ENCODE data around the gene RIC8A. TPM values are rescaled to one million over a fixed set of nuclear protein-coding genes. Genes with fewer than 3 reads are reported as not detected.
A peak's percentile ranks its signal among the peaks of the same experiment; 100 is the strongest.

Gene RIC8A
- total RNA-seq, 1 experiment from 2014 or later = 84.1 TPM

DNA sequence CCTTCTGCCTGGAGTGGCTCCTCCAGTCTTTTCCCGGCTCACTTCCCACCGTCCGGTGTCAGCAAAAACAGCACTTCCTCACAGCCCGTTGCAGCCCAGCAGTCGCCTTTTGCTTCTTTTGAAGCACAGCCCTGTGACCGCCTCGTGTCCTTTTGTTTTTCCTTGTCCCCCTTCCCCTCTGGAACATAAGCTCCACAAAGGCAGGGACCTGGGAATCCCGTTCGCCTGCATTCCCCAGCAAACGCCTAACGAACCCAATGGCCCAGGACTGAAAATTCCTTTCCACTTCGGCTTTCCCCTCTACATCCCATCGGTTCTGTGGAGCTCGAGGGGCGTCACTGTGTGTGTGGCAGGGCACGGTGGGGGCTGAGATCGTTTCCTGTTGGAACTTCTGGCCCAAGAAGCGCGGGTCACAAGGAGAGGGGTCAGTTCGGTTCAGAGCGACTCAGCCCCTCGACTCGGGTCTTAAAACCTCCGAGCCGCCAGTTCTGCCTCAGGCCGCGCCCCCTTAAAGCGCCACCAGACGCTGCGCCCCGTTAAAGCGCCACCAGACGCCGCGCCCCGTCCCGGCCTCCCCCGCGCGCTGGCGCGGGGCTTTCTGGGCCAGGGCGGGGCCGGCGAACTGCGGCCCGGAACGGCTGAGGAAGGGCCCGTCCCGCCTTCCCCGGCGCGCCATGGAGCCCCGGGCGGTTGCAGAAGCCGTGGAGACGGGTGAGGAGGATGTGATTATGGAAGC, 841 bp downstream of the RIC8A start:
- Mint-ChIP-seq H3K36me3 (ENCODE audit: insufficient read depth, unreplicated experiment) (peaks cover 65% of the 10 kb centered on the region), H3K4me3 (ENCODE audit: low read depth, unreplicated experiment) (peak overlapping the region; percentile 96), H3K27me3 (ENCODE audit: unreplicated experiment) (no peaks in the 10 kb centered on the region), H3K9me3 (ENCODE audit: low read depth, unreplicated experiment) (no peaks in the 10 kb centered on the region), H3K27ac (ENCODE audit: unreplicated experiment) (peak overlapping the region; percentile 92), H3K4me1 (ENCODE audit: low read depth, unreplicated experiment) (no peaks in the 10 kb centered on the region)
- peak; percentile 83 for DNase-seq
- TF ChIP-seq, protein P1, sequence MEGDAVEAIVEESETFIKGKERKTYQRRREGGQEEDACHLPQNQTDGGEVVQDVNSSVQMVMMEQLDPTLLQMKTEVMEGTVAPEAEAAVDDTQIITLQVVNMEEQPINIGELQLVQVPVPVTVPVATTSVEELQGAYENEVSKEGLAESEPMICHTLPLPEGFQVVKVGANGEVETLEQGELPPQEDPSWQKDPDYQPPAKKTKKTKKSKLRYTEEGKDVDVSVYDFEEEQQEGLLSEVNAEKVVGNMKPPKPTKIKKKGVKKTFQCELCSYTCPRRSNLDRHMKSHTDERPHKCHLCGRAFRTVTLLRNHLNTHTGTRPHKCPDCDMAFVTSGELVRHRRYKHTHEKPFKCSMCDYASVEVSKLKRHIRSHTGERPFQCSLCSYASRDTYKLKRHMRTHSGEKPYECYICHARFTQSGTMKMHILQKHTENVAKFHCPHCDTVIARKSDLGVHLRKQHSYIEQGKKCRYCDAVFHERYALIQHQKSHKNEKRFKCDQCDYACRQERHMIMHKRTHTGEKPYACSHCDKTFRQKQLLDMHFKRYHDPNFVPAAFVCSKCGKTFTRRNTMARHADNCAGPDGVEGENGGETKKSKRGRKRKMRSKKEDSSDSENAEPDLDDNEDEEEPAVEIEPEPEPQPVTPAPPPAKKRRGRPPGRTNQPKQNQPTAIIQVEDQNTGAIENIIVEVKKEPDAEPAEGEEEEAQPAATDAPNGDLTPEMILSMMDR (IDR thresholded peaks at IDR 0.05; ENCODE audit: unreplicated experiment) = no peak
- CTCF ChIA-PET = no interaction called here
- no TSS peak for BruUV-seq (replicated peaks)
- intact Hi-C loops (cut with micrococcal nuclease; ENCODE audit: unreplicated experiment) = loop anchor here (10.0 kb wide), 1 partner anchor 306 kb away; no protein-coding TSS in a partner anchor

DNA sequence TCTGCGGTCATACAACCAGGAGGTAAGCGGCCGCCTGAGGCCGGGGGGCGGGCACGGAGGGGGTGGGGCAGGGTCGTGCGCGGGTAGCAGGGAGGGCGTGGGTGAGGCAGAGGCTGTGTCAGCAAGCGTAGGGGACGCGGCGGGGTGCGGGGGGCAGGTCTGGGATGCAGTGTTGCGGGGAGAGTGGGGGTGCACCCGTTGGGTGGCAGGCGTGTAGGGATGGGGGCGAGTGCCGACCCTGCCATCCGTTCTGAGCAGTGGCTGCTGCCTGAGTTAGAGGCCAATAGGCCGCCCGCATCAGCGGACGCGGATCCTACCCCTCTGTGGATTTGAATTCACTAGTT, 1.4 kb downstream of the RIC8A start:
- Mint-ChIP-seq H3K27ac (ENCODE audit: unreplicated experiment) (peak overlapping the region; percentile 92), H3K36me3 (ENCODE audit: insufficient read depth, unreplicated experiment) (peaks cover 67% of the 10 kb centered on the region), H3K4me3 (ENCODE audit: low read depth, unreplicated experiment) (peak overlapping the region; percentile 96), H3K9me3 (ENCODE audit: low read depth, unreplicated experiment) (no peaks in the 10 kb centered on the region), H3K4me1 (ENCODE audit: low read depth, unreplicated experiment) (no peaks in the 10 kb centered on the region), H3K27me3 (ENCODE audit: unreplicated experiment) (no peaks in the 10 kb centered on the region)
- TF ChIP-seq, protein P1 (IDR thresholded peaks at IDR 0.05; ENCODE audit: unreplicated experiment) = no peak
- no peak for DNase-seq
- intact Hi-C loops (cut with micrococcal nuclease; ENCODE audit: unreplicated experiment) = loop anchor here (10.0 kb wide), 1 partner anchor 306 kb away; no protein-coding TSS in a partner anchor
- CTCF ChIA-PET = no interaction called here
- BruUV-seq (replicated peaks) = no TSS peak

DNA sequence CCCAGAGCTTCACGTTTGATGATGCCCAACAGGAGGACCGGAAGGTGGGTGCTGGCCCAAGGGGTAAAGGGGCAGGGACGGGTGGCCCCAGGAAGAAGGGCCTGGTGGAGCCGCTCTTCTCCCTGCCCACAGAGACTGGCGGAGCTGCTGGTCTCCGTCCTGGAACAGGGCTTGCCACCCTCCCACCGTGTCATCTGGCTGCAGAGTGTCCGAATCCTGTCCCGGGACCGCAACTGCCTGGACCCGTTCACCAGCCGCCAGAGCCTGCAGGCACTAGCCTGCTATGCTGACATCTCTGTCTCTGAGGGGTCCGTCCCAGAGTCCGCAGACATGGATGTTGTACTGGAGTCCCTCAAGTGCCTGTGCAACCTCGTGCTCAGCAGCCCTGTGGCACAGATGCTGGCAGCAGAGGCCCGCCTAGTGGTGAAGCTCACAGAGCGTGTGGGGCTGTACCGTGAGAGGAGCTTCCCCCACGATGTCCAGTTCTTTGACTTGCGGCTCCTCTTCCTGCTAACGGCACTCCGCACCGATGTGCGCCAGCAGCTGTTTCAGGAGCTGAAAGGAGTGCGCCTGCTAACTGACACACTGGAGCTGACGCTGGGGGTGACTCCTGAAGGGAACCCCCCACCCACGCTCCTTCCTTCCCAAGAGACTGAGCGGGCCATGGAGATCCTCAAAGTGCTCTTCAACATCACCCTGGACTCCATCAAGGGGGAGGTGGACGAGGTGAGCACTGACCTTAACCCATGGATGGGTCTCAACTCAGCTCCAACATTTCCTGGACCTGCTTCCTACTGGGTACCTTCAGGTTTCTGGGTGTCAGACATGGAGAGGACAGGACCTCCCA, 2.0 kb downstream of the RIC8A start:
- Mint-ChIP-seq H3K36me3 (ENCODE audit: insufficient read depth, unreplicated experiment) (peaks cover 73% of the 10 kb centered on the region), H3K4me1 (ENCODE audit: low read depth, unreplicated experiment) (no peaks in the 10 kb centered on the region), H3K27me3 (ENCODE audit: unreplicated experiment) (no peaks in the 10 kb centered on the region), H3K4me3 (ENCODE audit: low read depth, unreplicated experiment) (peak overlapping the region; percentile 96), H3K27ac (ENCODE audit: unreplicated experiment) (peak overlapping the region; percentile 92), H3K9me3 (ENCODE audit: low read depth, unreplicated experiment) (no peaks in the 10 kb centered on the region)
- intact Hi-C loops (cut with micrococcal nuclease; ENCODE audit: unreplicated experiment) = loop anchor here (10.0 kb wide), 1 partner anchor 305 kb away; no protein-coding TSS in a partner anchor
- TF ChIP-seq, protein P1 (IDR thresholded peaks at IDR 0.05; ENCODE audit: unreplicated experiment) = no peak
- no peak for DNase-seq
- CTCF ChIA-PET = no interaction called here
- BruUV-seq (replicated peaks) = no TSS peak

DNA sequence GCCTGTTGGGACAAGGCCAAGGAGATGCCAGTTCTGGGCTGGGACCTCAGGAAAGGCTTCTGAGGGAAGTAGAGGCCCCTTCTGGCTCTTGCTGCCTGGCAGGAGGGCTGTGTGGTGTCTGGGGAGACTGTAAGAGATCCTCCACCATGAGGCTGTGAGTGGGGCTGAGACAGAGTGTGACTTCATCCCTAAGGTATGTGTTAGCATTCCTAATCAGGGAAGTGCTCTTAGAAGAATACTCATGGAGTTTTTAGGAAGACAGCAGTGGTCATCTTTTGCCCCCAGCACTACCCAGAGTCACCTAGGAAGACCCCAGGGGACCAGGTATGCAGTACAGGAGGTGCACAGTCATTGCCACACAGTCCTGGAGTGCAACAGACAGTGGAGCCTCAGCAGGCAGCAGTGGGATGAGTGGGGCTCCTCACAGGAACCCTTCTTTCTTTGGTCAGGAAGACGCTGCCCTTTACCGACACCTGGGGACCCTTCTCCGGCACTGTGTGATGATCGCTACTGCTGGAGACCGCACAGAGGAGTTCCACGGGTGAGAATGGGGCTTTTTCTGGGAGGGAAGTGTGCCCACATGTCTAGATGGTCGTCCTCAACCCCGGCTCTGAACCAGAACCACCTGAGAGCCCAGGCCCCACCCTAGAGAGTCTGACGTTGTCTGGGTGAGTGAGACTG, 2.8 kb downstream of the RIC8A start:
- H3K9me3 Mint-ChIP-seq (ENCODE audit: low read depth, unreplicated experiment) = no peaks in the 10 kb centered on the region
- intact Hi-C loops (cut with micrococcal nuclease; ENCODE audit: unreplicated experiment) = no loop called here
- no peak for DNase-seq

More for the DNA sequence above, 2.8 kb downstream of the RIC8A start:
- no peak overlapping the region for H3K27ac Mint-ChIP-seq (ENCODE audit: unreplicated experiment)
- no TSS peak for BruUV-seq (replicated peaks)
- TF ChIP-seq, protein P1 (IDR thresholded peaks at IDR 0.05; ENCODE audit: unreplicated experiment) = no peak
- CTCF ChIA-PET = no interaction called here
- H3K27me3 Mint-ChIP-seq (ENCODE audit: unreplicated experiment) = no peaks in the 10 kb centered on the region
- no peaks in the 10 kb centered on the region for H3K4me1 Mint-ChIP-seq (ENCODE audit: low read depth, unreplicated experiment)
- H3K36me3 Mint-ChIP-seq (ENCODE audit: insufficient read depth, unreplicated experiment) = peaks cover 77% of the 10 kb centered on the region
- H3K4me3 Mint-ChIP-seq (ENCODE audit: low read depth, unreplicated experiment) = peak overlapping the region; percentile 96

All from Calu3 (cell line).